OCI-LY7 (cell line): ENCODE measurements around the gene EFNA5. TPM values are rescaled to one million over a fixed set of nuclear protein-coding genes. Genes with fewer than 3 reads are reported as not detected.

Experiments used
- BruUV-seq: library from RNA; stranded (reverse); fragments of 400-500 nt; replicated peaks from 2 replicates; lab custom pipeline; 2021; lab: Mats Ljungman, UMichigan
- CTCF ChIA-PET: fragments of 300-600 bp; sonication (Branson Sonifier 250); formaldehyde crosslinking; loops from one replicate; lab custom pipeline; 2022; ENCODE audit warnings: antibody characterized with exemption; ENCODE audit not compliant: unreplicated experiment; lab: Charles Lee
- POLR2A ChIA-PET: fragments of 300-600 bp; sonication (Branson Sonifier 250); formaldehyde crosslinking; loops from one replicate; lab custom pipeline; 2022; ENCODE audit warnings: antibody characterized with exemption; lab: Charles Lee
- DNase-seq: peaks from one replicate; pipeline ENCODE4 v3.0.0-alpha.2; 2015; ENCODE audit warnings: low spot score
- H2AFZ ChIP-seq: fragments of 200-600 bp; sonication (generic), shearing (Covaris generic); 2 replicates; pipeline ENCODE4 v1.6.1; 2014; ENCODE audit warnings: mild to moderate bottlenecking, antibody characterized with exemption, low read length, moderate library complexity
- H3K27ac ChIP-seq: fragments of 200-600 bp; sonication (generic); 2 replicates; pipeline ENCODE4 v1.5.1; 2014; ENCODE audit warnings: mixed run types, low read depth, mild to moderate bottlenecking, moderate library complexity, low read length, inconsistent platforms; ENCODE audit not compliant: poor library complexity, severe bottlenecking
- H3K36me3 ChIP-seq: fragments of 200-600 bp; sonication (generic); 2 replicates; pipeline ENCODE4 v1.6.1; 2014; ENCODE audit warnings: mild to moderate bottlenecking, antibody characterized with exemption, low read length, moderate library complexity, mixed read lengths; ENCODE audit not compliant: insufficient read depth
- H3K4me1 ChIP-seq: fragments of 200-600 bp; sonication (generic); 2 replicates; pipeline ENCODE4 v1.5.1; 2014; ENCODE audit warnings: mild to moderate bottlenecking, low read length; ENCODE audit not compliant: insufficient read depth, poor library complexity, severe bottlenecking
- H3K4me2 ChIP-seq: fragments of 200-600 bp; sonication (generic); 2 replicates; pipeline ENCODE4 v1.6.1; 2014; ENCODE audit warnings: mild to moderate bottlenecking, low read length
- H3K4me3 ChIP-seq: fragments of 200-600 bp; sonication (generic); 2 replicates; pipeline ENCODE4 v1.5.1; 2014; ENCODE audit warnings: mild to moderate bottlenecking, low read depth, low read length; ENCODE audit not compliant: poor library complexity, severe bottlenecking
- H3K79me2 ChIP-seq: fragments of 200-600 bp; sonication (generic); 2 replicates; pipeline ENCODE4 v1.6.1; 2016; ENCODE audit warnings: low read depth, mild to moderate bottlenecking, low read length, moderate library complexity, mixed read lengths; ENCODE audit not compliant: insufficient read depth
- H3K9me2 ChIP-seq: fragments of 200-600 bp; sonication (generic); 2 replicates; pipeline ENCODE4 v1.6.1; 2016; ENCODE audit warnings: mild to moderate bottlenecking, low read length, mixed read lengths; ENCODE audit not compliant: insufficient read depth
- H3K9me3 ChIP-seq: fragments of 200-600 bp; sonication (generic); 2 replicates; pipeline ENCODE4 v1.6.1; 2014; ENCODE audit warnings: mild to moderate bottlenecking, mixed run types, low read length, mixed read lengths
- H4K20me1 ChIP-seq: fragments of 200-600 bp; sonication (generic); 2 replicates; pipeline ENCODE4 v1.6.1; 2014; ENCODE audit warnings: mild to moderate bottlenecking, antibody characterized with exemption, low read length, moderate library complexity, mixed read lengths; ENCODE audit not compliant: insufficient read depth
- EZH2phosphoT487 ChIP-seq: fragments of 200-600 bp; sonication (generic); IDR thresholded peaks from 2 replicates; pipeline ENCODE4 v1.6.1; 2018; ENCODE audit warnings: low read depth, borderline replicate concordance, mild to moderate bottlenecking, mixed run types, antibody characterized with exemption, low read length, moderate library complexity, mixed read lengths
- intact Hi-C: fragments of 100-400 bp; cut with micrococcal nuclease; formaldehyde crosslinking; loops from one replicate; pipeline ENCODE4 v1.10.0; 2022; ENCODE audit not compliant: unreplicated experiment
- total RNA-seq, 2 experiments: library from RNA; depleted of rRNA in 1 of 2; stranded (reverse); fragments of >200 nt in 1 of 2; shearing (Covaris generic) in 1 of 2; gene quantifications; 2 replicates each; pipeline ENCODE4 v1.2.3, GENCODE V29; 2014 to 2022
- TF ChIP-seq, protein P1 (sequence below): fragments of 200-600 bp; sonication (generic); conservative IDR thresholded peaks from 2 replicates; pipeline ENCODE4 v1.5.1; 2014; ENCODE audit warnings: mild to moderate bottlenecking, antibody characterized with exemption, low read length, moderate library complexity, mixed read lengths

Gene EFNA5
- total RNA-seq, 2 experiments from 2014 or later: 2.1 to 3.1 TPM

DNA sequence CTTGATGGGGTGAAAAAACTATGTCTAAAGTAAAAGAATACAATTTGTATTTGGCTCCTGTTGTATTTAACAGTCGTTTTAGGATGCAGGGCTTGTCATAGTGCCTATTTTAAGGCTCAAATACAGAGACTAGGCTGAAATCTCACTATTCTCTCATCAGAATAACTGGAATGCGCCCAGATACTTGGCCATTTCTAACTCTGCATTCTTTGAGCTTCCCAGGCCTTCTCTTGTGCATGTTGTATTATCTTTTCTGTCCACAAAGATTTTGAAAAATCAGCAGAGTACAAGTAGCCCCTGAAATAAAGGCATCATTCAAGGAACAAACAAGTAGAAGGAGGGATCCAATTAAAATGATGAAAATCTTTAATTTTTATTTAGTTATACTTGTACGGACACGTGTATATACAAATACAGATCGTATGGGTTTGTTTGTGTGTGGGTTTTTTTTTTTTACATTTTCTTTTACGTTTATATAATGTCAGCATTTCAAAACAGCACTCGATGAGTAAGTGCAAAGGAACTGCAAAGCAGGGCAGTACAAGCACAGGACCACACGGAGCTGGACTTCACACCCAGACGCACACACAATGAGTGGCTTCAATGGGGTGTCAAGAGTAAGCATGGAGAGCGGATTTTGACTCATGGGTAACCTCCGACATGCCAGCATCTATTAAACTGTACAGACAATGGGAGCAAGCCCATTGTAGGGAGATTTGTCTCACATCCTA, 294.0 kb downstream of the EFNA5 start:
- Histone ChIP-seq H3K4me1 (peaks cover 75% of the 10 kb centered on the region), H3K9me3 (no peaks in the 10 kb centered on the region), H3K36me3 (no peaks in the 10 kb centered on the region; the same call in 1 of the 2 replicates), H3K79me2 (no peaks in the 10 kb centered on the region), H4K20me1 (no peaks in the 10 kb centered on the region), H3K9me2 (no peaks in the 10 kb centered on the region), H3K4me2 (no peak overlapping the region), H2AFZ (no peak overlapping the region), H3K27ac (no peak overlapping the region), H3K4me3 (no peak overlapping the region)
- no TSS peak for BruUV-seq
- POLR2A ChIA-PET: interaction anchor here (1.0 to 2.2 kb wide), 9 partner anchors 9 to 137 kb away, joined by 3 to 12 read pairs (median 5); no protein-coding TSS in a partner anchor
- intact Hi-C loops: no loop called here
- TF ChIP-seq EZH2phosphoT487: no peak
- TF ChIP-seq, protein P1, sequence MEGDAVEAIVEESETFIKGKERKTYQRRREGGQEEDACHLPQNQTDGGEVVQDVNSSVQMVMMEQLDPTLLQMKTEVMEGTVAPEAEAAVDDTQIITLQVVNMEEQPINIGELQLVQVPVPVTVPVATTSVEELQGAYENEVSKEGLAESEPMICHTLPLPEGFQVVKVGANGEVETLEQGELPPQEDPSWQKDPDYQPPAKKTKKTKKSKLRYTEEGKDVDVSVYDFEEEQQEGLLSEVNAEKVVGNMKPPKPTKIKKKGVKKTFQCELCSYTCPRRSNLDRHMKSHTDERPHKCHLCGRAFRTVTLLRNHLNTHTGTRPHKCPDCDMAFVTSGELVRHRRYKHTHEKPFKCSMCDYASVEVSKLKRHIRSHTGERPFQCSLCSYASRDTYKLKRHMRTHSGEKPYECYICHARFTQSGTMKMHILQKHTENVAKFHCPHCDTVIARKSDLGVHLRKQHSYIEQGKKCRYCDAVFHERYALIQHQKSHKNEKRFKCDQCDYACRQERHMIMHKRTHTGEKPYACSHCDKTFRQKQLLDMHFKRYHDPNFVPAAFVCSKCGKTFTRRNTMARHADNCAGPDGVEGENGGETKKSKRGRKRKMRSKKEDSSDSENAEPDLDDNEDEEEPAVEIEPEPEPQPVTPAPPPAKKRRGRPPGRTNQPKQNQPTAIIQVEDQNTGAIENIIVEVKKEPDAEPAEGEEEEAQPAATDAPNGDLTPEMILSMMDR: no peak
- no peak for DNase-seq
- CTCF ChIA-PET: no interaction called here

DNA sequence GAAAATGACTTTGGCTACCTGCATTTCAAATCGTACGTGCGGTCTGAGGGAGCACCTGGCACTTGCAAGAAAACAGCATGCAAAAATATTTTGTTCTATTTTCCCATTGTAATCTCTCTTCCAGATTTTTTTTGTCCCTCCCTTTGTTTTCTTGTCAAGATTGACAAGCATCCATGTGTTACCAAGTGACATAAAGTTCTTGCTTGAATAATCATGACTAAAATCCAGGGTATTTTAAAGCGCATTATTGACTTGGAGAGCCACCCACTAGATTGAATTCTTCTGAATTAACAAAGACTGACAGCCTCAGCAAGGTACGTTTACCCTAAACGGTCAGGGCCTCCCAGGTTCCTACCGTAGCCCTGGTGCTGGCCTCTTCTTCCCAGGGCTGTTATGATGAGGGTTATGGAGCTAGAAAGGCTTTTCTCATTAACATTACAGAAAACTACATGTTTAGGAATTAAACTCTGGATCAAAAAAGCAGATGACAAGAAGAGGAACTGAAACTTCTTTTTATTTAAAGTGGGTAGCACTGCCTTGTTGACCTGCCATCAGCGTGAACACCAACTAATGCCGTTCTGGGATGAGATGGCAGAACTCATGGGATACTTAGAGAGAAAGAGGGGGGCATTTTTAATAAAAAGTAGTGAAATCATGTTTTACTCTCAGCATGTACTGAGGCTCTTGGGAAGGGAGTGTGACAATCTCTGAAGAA, 297.0 kb downstream of the EFNA5 start:
- ChIA-PET POLR2A (interaction anchor here (1.0 kb wide), 1 partner anchor 9 kb away, joined by 4 read pairs; no protein-coding TSS in a partner anchor), CTCF (no interaction called here)
- peaks cover 63% of the 10 kb centered on the region for H3K4me1 ChIP-seq
- intact Hi-C loops: loop anchor here (1.0 to 5.0 kb wide), 3 partner anchors 16 to 199 kb away; no protein-coding TSS in a partner anchor
- peak overlapping the region; percentile 85 for H3K4me2 ChIP-seq
- H3K79me2 ChIP-seq: no peaks in the 10 kb centered on the region
- BruUV-seq: no TSS peak
- no peaks in the 10 kb centered on the region; the same call in 1 of the 2 replicates for H3K36me3 ChIP-seq
- TF ChIP-seq EZH2phosphoT487: no peak
- TF ChIP-seq, protein P1: no peak
- H4K20me1 ChIP-seq: no peaks in the 10 kb centered on the region
- peak overlapping the region; percentile 51 for H3K4me3 ChIP-seq
- peak overlapping the region; percentile 75; the same call in 1 of the 2 replicates for H2AFZ ChIP-seq
- DNase-seq: peak; percentile 81
- peak overlapping the region; percentile 69 for H3K27ac ChIP-seq
- H3K9me2 ChIP-seq: no peaks in the 10 kb centered on the region
- H3K9me3 ChIP-seq: no peaks in the 10 kb centered on the region
